ENCODE results near the gene DYNLT4. TPM values are rescaled to one million over a fixed set of nuclear protein-coding genes. Genes with fewer than 3 reads are reported as not detected.

The DYNLT4 gene
- total and polyA plus RNA-seq, 10 donors, result 0.15 to 2.1 (median 0.82) TPM; not detected in 3

DNA sequence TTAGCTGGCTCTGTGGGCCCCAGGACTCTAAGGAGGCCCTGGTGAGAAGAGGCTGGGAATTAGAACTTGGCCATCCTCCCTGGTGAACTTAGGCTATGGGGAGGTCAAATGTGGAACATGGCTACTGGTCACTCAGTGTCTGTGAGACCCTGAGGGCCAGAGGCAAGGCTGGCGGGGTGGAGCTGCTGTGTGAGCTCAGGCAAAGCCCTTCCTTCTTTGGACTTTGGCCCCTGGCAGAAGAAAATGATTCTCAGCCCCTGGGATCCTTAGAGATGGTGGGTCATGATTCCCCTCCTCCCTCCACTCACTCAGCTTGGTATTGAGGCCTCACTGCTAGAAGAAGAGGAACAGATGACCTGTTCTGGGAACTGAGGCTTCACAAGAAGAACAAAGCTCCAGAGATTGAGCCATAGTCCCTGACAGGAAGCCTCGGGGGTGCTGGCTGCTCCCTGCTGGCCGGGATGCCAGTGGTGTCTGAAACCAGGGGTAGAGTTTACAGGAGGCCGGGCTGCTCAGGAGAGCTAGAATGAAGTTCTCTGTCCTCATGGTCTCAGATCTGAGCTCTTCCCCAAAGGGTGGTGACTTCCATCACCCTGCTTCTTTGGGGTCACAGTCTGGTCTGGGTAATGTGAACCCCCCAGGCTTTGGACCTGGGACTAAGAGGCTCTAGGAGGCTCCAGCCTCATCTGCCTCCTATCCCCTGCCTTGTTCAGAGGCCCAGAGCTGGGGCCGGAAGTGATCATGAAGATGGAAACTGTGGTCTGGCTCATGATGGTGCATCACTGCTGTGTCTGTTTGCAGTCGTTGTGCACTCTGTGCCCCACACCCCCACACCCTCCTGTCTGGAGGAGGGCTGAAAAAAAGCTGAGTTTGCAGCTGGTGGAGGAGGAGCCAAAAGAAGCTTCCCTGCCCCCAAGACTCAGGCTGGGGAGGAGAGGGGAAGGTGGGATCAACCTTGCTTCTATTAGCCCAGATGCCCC is 2.1 kb upstream of the DYNLT4 start:
- Histone ChIP-seq H3K4me1 (peaks cover 51 to 100% (median 84%) of the 10 kb centered on the region in 6 donors), H3K4me3 (peak overlapping the region in 3 of 8 donors; percentile 4 to 58 (median 10))
- intact Hi-C loops (cut with DNase I; ENCODE audit: low total_unique reads), result no loop called here

GRCh38 chr1:44808063-44808937 is 1.1 kb upstream of the DYNLT4 start, which contains the start of gene BTBD19:
Gene BTBD19 (plus strand): TSS chr1:44808523. CDS start chr1:44808821, 298 bp downstream.
- H3K27ac ChIP-seq, result peak within 1 kb of the TSS; percentile 95 to 99 (median 96)
- 27 to 43% (median 37%) methylated on average over 16 to 23 of the region's 23 CpGs for WGBS, 5 donors
- TF ChIP-seq, protein P1, sequence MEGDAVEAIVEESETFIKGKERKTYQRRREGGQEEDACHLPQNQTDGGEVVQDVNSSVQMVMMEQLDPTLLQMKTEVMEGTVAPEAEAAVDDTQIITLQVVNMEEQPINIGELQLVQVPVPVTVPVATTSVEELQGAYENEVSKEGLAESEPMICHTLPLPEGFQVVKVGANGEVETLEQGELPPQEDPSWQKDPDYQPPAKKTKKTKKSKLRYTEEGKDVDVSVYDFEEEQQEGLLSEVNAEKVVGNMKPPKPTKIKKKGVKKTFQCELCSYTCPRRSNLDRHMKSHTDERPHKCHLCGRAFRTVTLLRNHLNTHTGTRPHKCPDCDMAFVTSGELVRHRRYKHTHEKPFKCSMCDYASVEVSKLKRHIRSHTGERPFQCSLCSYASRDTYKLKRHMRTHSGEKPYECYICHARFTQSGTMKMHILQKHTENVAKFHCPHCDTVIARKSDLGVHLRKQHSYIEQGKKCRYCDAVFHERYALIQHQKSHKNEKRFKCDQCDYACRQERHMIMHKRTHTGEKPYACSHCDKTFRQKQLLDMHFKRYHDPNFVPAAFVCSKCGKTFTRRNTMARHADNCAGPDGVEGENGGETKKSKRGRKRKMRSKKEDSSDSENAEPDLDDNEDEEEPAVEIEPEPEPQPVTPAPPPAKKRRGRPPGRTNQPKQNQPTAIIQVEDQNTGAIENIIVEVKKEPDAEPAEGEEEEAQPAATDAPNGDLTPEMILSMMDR (IDR thresholded peaks at IDR 0.05 in 8 of 11, conservative IDR thresholded peaks at IDR 0.05 in 3 of 11), result no peak
- TF ChIP-seq POLR2A (IDR thresholded peaks at IDR 0.05) (peak in 1 of 3 donors; percentile 22), POLR2AphosphoS5 (IDR thresholded peaks at IDR 0.05) (peak; percentile 70 to 79 (median 76))
- peaks cover 51 to 100% (median 82%) of the 10 kb centered on the region in 6 donors for H3K4me1 ChIP-seq
- peak; percentile 90 for DNase-seq
- intact Hi-C loops (cut with DNase I; ENCODE audit: low total_unique reads), result no loop called here
- H3K4me3 ChIP-seq, result peak within 1 kb of the TSS in 5 of 8 donors; percentile 4 to 58 (median 10)
- no peaks in the 10 kb centered on the region for H3K9me3 ChIP-seq
- H3K36me3 ChIP-seq, result peaks cover 0 to 37% (median 34%) of the 10 kb centered on the region in 6 donors
- H3K27me3 ChIP-seq (replicated peaks in 1 of 7), result no peaks in the 10 kb centered on the region

More for the DNA sequence above, 2.1 kb upstream of the DYNLT4 start:
- Histone ChIP-seq H3K27ac (peak overlapping the region; percentile 95 to 99 (median 96)), H3K27me3 (replicated peaks in 1 of 7) (no peaks in the 10 kb centered on the region), H3K36me3 (peaks cover 0 to 28% (median 25%) of the 10 kb centered on the region in 6 donors), H3K9me3 (no peaks in the 10 kb centered on the region)
- peak; percentile 92 for DNase-seq
- WGBS, 5 donors, result 12 to 27% (median 21%) methylated on average over 6 of the region's 6 CpGs
- TF ChIP-seq POLR2A (IDR thresholded peaks at IDR 0.05) (no peak), POLR2AphosphoS5 (IDR thresholded peaks at IDR 0.05) (peak; percentile 15 to 87 (median 75))
- TF ChIP-seq, protein P1 (IDR thresholded peaks at IDR 0.05 in 8 of 11, conservative IDR thresholded peaks at IDR 0.05 in 3 of 11), result peak in 4 of 11 experiments; percentile 11 to 37 (median 24)

DNA sequence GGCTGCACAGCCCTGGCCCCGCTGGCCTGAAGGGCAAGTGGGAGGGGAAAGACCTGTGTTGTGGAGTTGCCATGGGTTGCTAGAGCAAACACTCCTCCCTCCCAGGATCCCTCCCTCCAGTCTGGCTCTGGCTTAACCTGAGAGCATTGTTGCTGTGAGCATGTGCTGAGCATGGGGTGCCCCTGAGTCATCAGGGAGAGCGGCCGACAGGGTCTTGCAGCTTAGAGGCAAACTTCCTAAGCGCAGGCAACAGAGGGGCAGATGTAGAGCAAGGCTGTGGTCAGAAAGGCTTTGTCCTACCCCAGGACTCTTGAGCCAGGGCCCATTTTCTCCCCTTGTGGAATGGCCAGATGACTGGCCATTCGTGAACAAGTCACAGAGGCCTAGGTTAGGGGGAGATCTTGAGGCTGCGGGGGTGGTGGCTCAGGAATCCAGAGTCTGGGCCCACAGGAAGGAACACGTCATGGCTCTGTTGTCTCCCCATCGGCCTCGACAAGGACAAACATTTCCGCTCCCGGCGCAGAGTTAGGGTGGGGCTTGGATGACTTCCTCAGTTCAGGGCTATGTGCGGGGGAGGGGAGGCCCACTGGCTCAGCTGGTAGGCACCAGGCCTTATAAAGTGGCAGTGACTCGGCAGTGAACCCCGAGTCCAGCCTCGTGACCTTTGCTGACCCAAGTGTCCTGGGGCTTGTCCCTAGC is 362 bp upstream of the DYNLT4 start:
- WGBS, 5 donors, result 1 to 7% (median 4%) methylated on average over 16 of the region's 16 CpGs
- Histone ChIP-seq H3K36me3 (peaks cover 0 to 45% (median 39%) of the 10 kb centered on the region in 6 donors), H3K27ac (peak overlapping the region; percentile 95 to 99 (median 96)), H3K9me3 (no peaks in the 10 kb centered on the region), H3K27me3 (replicated peaks in 1 of 7) (no peaks in the 10 kb centered on the region), H3K4me3 (peak overlapping the region in 2 of 8 donors; percentile 14 to 58), H3K4me1 (peaks cover 51 to 100% (median 83%) of the 10 kb centered on the region in 6 donors)
- TF ChIP-seq POLR2A (IDR thresholded peaks at IDR 0.05) (peak in 1 of 3 donors; percentile 11), POLR2AphosphoS5 (IDR thresholded peaks at IDR 0.05) (peak; percentile 80 to 94 (median 86))
- TF ChIP-seq, protein P1 (IDR thresholded peaks at IDR 0.05 in 8 of 11, conservative IDR thresholded peaks at IDR 0.05 in 3 of 11), result peak in 1 of 11 experiments; percentile 18
- peak; percentile 99 for DNase-seq
- intact Hi-C loops (cut with DNase I; ENCODE audit: low total_unique reads), result no loop called here

Data from spleen (tissue), 11 donors.